Subcutaneous abdominal adipose tissue (tissue), 5 donors: Measurements from ENCODE around the gene ZNF500.

ENCODE experiments used
- H3K27ac ChIP-seq: one replicate; pipeline ENCODE4 v1.7.0; 2013; ENCODE audit warnings: low read depth, mild to moderate bottlenecking, inconsistent platforms, low read length, moderate library complexity
- H3K27me3 ChIP-seq, 5 donors: one replicate each; pipeline ENCODE4 v1.7.0; 2013; ENCODE audit warnings: low read length in 5 of 5, inconsistent platforms in 1 of 5; ENCODE audit not compliant: control insufficient read depth in 5 of 5, insufficient read depth in 4 of 5
- H3K36me3 ChIP-seq, 5 donors: one replicate each; pipeline ENCODE4 v1.7.0; 2013; ENCODE audit warnings: low read length in 5 of 5; ENCODE audit not compliant: control insufficient read depth in 5 of 5, insufficient read depth in 5 of 5
- H3K4me1 ChIP-seq, 5 donors: one replicate each; pipeline ENCODE4 v1.7.0; 2013; ENCODE audit warnings: low read length in 5 of 5, mild to moderate bottlenecking in 3 of 5, moderate library complexity in 1 of 5; ENCODE audit not compliant: control insufficient read depth in 5 of 5, insufficient read depth in 5 of 5
- H3K4me3 ChIP-seq, 5 donors: one replicate each; pipeline ENCODE4 v1.7.0; 2013; ENCODE audit warnings: low read length in 5 of 5, low read depth in 1 of 5
- H3K9ac ChIP-seq, 5 donors: one replicate each; pipeline ENCODE4 v1.7.0; 2013; ENCODE audit warnings: low read length in 5 of 5, mild to moderate bottlenecking in 4 of 5, moderate library complexity in 3 of 5
- H3K9me3 ChIP-seq, 5 donors: one replicate each; pipeline ENCODE4 v1.7.0; 2013; ENCODE audit warnings: low read length in 5 of 5; ENCODE audit not compliant: control insufficient read depth in 5 of 5
- donor health status: healthy.
- donor health status: healthy.
- donor health status: healthy.
- donor health status: healthy.
- donor health status: healthy.

Gene ZNF500

GRCh38 chr16:4713663-4714501 lies 53.1 kb downstream of the ZNF500 start:
- H3K27me3 ChIP-seq = no peaks in the 10 kb centered on the region
- peaks cover 8 to 56% (median 40%) of the 10 kb centered on the region in 5 donors for H3K36me3 ChIP-seq
- no peaks in the 10 kb centered on the region for H3K9me3 ChIP-seq
- H3K4me1 ChIP-seq = no peaks in the 10 kb centered on the region
- H3K4me3 ChIP-seq = no peak overlapping the region
- H3K27ac ChIP-seq = no peak overlapping the region
- H3K9ac ChIP-seq = no peak overlapping the region

DNA sequence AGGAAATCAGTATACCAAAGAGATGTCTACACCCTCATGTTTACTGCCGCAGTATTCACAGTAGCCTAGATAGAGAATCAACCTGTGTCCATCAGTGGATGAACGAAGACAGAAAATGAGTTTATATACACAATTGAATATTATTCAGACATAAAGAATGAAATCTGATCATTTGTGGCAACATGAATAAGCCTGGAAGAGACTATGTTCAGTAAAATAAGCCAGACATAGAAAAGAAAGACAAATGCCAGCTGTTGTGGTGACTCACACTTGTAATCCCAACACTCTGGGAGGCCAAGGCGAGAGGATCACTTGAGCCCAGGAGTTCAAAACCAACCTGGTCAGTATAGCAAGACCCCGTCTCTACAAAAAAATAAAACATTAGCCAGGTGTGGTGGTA lies 57.5 kb downstream of the ZNF500 start:
- Histone ChIP-seq H3K27ac (no peak overlapping the region), H3K9me3 (no peaks in the 10 kb centered on the region), H3K9ac (no peak overlapping the region), H3K4me3 (no peak overlapping the region), H3K4me1 (no peaks in the 10 kb centered on the region), H3K27me3 (no peaks in the 10 kb centered on the region), H3K36me3 (peaks cover 8 to 65% (median 43%) of the 10 kb centered on the region in 5 donors)

DNA sequence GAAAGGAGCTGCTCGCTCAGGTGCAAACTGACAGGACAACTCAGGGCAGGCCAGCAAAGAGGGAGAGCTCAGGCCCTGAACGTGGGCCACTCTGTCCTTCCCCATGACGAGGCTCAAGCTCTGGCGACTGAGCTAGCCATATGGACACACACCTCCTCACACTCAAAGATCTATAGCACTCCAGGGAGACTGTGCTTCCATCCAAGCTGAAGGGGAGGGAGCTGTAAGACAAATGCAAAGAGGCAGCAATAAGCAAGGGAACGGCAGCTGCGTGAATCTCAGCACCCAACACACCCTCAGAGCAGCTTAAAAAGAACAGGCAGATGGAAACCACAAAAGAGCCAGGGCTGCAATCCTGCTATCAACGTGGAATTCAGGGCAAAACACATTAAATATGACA lies 60.1 kb downstream of the ZNF500 start:
- Histone ChIP-seq H3K9ac (no peak overlapping the region), H3K9me3 (no peaks in the 10 kb centered on the region), H3K27ac (no peak overlapping the region), H3K36me3 (peaks cover 0 to 61% (median 43%) of the 10 kb centered on the region in 5 donors), H3K4me1 (no peaks in the 10 kb centered on the region), H3K27me3 (no peaks in the 10 kb centered on the region), H3K4me3 (no peak overlapping the region)

DNA sequence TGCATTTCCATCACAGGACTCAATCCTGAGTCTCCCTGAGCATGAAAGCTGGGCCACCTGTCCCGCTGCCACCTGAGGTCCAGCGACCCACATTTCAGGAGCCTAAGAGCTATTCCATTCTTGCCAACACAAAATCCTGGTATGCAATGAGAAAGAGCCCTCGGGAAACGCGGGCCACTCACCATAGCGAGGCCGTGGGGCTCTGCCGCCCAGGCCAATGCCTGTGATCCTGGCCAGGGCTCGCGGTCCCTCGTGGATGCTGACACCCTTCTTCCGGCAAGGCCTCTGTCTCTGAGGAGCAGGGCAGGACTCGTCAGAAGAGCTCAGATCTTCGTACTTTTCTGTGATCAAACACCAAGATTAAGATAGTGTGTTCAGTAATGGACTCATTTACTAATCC lies 62.0 kb downstream of the ZNF500 start:
- no peaks in the 10 kb centered on the region for H3K27me3 ChIP-seq
- no peak overlapping the region for H3K4me3 ChIP-seq
- H3K27ac ChIP-seq = no peak overlapping the region
- H3K36me3 ChIP-seq = peaks cover 0 to 71% (median 51%) of the 10 kb centered on the region in 5 donors
- H3K9me3 ChIP-seq = no peaks in the 10 kb centered on the region
- H3K9ac ChIP-seq = no peak overlapping the region
- no peaks in the 10 kb centered on the region for H3K4me1 ChIP-seq

- H3K4me1 ChIP-seq = no peaks in the 10 kb centered on the region
- no peak overlapping the region for H3K9ac ChIP-seq
- H3K4me3 ChIP-seq = no peak overlapping the region
- no peaks in the 10 kb centered on the region for H3K9me3 ChIP-seq
- no peak overlapping the region for H3K27ac ChIP-seq
- H3K27me3 ChIP-seq = no peaks in the 10 kb centered on the region
- H3K36me3 ChIP-seq = peaks cover 0 to 71% (median 52%) of the 10 kb centered on the region in 5 donors
Observed at GRCh38 chr16:4704491-4704890, 62.5 kb downstream of the ZNF500 start.

DNA sequence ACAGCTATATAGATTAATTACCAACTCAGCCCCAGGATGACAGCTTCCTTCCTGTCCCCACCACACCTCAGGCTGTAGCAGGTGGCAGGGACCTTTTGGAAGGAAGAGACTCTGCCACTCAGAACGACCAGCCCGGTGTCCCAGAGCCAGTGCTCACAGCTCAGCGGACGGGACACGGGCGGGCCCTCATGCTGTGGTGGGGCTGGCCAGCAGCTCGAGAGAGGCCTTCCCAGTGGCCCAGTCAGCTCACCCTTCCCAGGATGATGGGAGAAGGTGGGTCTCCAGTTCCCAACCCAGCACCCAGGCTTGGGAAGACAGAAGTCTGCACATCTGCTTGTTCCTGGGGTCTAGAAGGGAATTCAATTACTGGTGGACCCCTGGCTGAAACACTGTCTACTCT lies 63.1 kb downstream of the ZNF500 start:
- Histone ChIP-seq H3K4me3 (no peak overlapping the region), H3K27me3 (no peaks in the 10 kb centered on the region), H3K36me3 (peaks cover 0 to 75% (median 57%) of the 10 kb centered on the region in 5 donors), H3K9me3 (no peaks in the 10 kb centered on the region), H3K9ac (no peak overlapping the region), H3K27ac (no peak overlapping the region), H3K4me1 (no peaks in the 10 kb centered on the region)

GRCh38 chr16:4702466-4702808 lies 64.5 kb downstream of the ZNF500 start:
- H3K9me3 ChIP-seq = no peaks in the 10 kb centered on the region
- no peak overlapping the region for H3K27ac ChIP-seq
- no peaks in the 10 kb centered on the region for H3K27me3 ChIP-seq
- no peak overlapping the region for H3K4me3 ChIP-seq
- H3K36me3 ChIP-seq = peaks cover 0 to 89% (median 71%) of the 10 kb centered on the region in 5 donors
- H3K4me1 ChIP-seq = no peaks in the 10 kb centered on the region
- H3K9ac ChIP-seq = no peak overlapping the region

DNA sequence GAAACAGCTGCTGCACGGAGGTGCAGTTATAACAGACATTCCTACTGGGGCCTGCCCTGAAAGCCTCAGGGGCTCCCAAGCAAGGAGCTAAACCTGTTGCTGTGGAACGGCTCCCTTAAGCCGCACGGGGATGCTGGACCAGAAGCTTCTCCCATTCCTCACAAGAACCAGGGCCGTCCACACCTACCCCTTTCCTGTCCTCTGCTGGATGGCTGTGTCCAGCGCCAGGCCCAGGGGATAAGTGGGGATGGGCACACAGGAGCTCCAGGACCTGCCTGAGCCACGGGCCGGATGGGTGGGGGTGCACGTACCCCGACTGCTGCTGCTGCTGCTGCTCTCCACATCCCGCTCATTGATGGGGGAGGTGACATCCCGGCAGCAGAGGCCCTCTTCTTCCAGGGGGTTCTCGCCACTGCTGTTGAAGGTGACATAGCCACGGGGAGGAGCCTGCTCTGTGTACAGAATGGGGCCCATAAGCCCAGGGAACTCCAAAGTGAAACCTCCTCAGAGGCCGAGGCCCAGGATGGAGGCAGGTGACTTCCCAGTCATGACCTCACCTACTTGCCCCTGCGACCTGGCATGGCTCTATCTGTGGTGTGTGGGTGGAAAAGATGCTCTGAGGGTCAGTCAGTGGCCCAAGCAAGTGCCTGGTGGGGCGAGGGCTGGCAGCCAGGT lies 65.0 kb downstream of the ZNF500 start:
- peaks cover 0 to 89% (median 72%) of the 10 kb centered on the region in 5 donors for H3K36me3 ChIP-seq
- H3K27ac ChIP-seq = no peak overlapping the region
- no peak overlapping the region for H3K9ac ChIP-seq
- peaks cover 0 to under 1% (median 0%) of the 10 kb centered on the region in 5 donors for H3K4me1 ChIP-seq
- H3K4me3 ChIP-seq = no peak overlapping the region
- no peaks in the 10 kb centered on the region for H3K27me3 ChIP-seq
- H3K9me3 ChIP-seq = no peaks in the 10 kb centered on the region

DNA sequence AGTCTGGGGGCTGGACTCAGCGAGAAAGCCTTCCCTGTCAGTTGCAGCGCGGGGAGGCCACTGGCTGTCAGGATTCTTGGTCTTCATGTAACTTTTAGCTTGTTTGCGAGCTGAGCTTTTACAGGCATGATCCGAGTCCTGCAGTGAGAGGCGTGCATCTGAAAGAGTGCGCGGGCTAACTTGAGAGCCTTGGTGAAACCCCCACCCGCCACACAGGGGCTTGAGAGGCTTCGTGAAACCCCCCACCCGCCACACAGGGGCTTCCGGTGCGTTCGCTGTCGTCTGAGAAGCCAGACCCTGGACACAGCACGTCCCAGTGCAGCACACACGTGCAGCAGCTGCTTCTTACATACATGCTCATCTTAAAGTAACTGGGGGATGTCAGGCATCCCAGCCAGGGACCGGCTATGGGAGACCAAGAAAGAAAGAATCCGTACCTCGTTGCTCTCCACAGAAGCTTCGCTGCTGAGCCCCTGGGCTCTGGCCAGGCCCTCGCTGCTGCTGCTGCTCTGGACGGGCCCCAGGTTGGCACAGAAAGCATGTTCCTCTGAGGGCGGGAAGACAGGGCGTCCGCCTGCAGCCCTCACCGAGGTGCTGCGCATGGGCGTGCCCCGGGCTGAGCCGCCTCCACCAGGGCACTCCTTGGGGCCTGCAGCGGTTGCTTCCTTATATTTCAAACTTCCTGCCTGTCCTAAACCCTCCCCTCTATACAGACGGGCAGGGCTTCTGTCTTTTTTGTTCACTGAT lies 65.8 kb downstream of the ZNF500 start:
- Histone ChIP-seq H3K27ac (no peak overlapping the region), H3K36me3 (peaks cover 0 to 90% (median 69%) of the 10 kb centered on the region in 5 donors), H3K4me3 (no peak overlapping the region), H3K27me3 (no peaks in the 10 kb centered on the region), H3K9ac (no peak overlapping the region), H3K9me3 (no peaks in the 10 kb centered on the region), H3K4me1 (peaks cover 0 to 8% (median under 1%) of the 10 kb centered on the region in 5 donors)
